ENCODE results near the gene CDC37. TPM values are rescaled to one million over a fixed set of nuclear protein-coding genes. Genes with fewer than 3 reads are reported as not detected.

The CDC37 gene
- polyA plus RNA-seq, 2 of the 4 experiments (the other 2 are of a cell fraction), result 152 to 214 TPM

DNA sequence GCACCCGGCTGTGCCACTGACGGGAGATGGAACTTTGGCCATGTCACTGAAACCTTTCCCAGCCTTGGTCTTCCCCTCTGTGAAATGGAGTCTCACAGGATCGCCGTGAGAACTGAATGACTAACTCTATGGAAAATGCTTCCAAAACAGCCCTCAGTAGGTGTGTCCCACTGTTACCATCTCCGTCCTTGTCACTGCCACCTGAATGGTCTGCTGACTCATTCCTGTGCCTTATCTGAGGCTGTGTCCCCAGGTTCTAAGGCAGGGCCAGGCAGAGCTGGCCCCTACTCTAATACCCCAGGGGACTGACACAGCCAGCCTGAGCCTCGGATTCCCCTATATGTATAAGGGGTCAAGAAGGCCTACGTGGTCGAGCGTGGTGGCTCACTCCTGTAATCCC lies 4.5 kb downstream of the CDC37 start:
- H3K4me3 ChIP-seq, result no peak overlapping the region
- no peak overlapping the region for H3K27ac ChIP-seq
- FAIRE-seq, result no peak
- no peak for DNase-seq (ENCODE audit: low read depth in 1 of 2, low spot score in 1 of 2)
- H3K4me1 ChIP-seq, result peaks cover 18% of the 10 kb centered on the region
- WGBS (ENCODE audit: missing lambda C conversion rate), result 79% methylated on average over 6 of the region's 9 CpGs
- CTCF ChIA-PET, result interaction anchor here (1.4 to 11.6 kb wide), 3 partner anchors 8 to 140 kb away, joined by 5 to 172 read pairs (median 7); no protein-coding TSS in a partner anchor
- ATAC-seq, result no peak
- POLR2A ChIA-PET, result no interaction called here
- no peak for TF ChIP-seq CHD4 (IDR thresholded peaks at IDR 0.05; ENCODE audit: borderline replicate concordance)
- TF ChIP-seq JUNB (IDR thresholded peaks at IDR 0.05), result no peak
- TF ChIP-seq EP300 (IDR thresholded peaks at IDR 0.05), result no peak
- TF ChIP-seq ZFP36 (IDR thresholded peaks at IDR 0.05; ENCODE audit: borderline replicate concordance, partially characterized antibody), result no peak
- TF ChIP-seq HOXA7 (CRISPR knock-in tag; IDR thresholded peaks at IDR 0.05), result no peak
- no peak for TF ChIP-seq EHF (CRISPR knock-in tag; IDR thresholded peaks at IDR 0.05)
- TF ChIP-seq E2F6 (IDR thresholded peaks at IDR 0.05; ENCODE audit: borderline replicate concordance, low read depth), result no peak
- no peak for TF ChIP-seq RFX5 (IDR thresholded peaks at IDR 0.05)
- no peak for TF ChIP-seq RCOR1 (IDR thresholded peaks at IDR 0.05; ENCODE audit: low read depth, low read length)
- no peak for TF ChIP-seq ZSCAN20 (CRISPR knock-in tag; IDR thresholded peaks at IDR 0.05)
- TF ChIP-seq MAFK (IDR thresholded peaks at IDR 0.05; ENCODE audit: partially characterized antibody), result no peak
- no peak for TF ChIP-seq MAX (IDR thresholded peaks at IDR 0.05)
- H3K4me2 ChIP-seq, result no peak overlapping the region
- no peaks in the 10 kb centered on the region for H3K9me3 ChIP-seq

- DNase-seq (ENCODE audit: low read depth in 1 of 2, low spot score in 1 of 2), result no peak
- H3K9me3 ChIP-seq, result no peaks in the 10 kb centered on the region
- FAIRE-seq, result no peak
- H3K4me2 ChIP-seq, result no peak overlapping the region
- CTCF ChIA-PET, result interaction anchor here (0.5 to 0.9 kb wide), 7 partner anchors 9 to 136 kb away, joined by 3 to 4 read pairs (median 3); no protein-coding TSS in a partner anchor
- no peak overlapping the region for H3K4me3 ChIP-seq
- TF ChIP-seq, protein P1, sequence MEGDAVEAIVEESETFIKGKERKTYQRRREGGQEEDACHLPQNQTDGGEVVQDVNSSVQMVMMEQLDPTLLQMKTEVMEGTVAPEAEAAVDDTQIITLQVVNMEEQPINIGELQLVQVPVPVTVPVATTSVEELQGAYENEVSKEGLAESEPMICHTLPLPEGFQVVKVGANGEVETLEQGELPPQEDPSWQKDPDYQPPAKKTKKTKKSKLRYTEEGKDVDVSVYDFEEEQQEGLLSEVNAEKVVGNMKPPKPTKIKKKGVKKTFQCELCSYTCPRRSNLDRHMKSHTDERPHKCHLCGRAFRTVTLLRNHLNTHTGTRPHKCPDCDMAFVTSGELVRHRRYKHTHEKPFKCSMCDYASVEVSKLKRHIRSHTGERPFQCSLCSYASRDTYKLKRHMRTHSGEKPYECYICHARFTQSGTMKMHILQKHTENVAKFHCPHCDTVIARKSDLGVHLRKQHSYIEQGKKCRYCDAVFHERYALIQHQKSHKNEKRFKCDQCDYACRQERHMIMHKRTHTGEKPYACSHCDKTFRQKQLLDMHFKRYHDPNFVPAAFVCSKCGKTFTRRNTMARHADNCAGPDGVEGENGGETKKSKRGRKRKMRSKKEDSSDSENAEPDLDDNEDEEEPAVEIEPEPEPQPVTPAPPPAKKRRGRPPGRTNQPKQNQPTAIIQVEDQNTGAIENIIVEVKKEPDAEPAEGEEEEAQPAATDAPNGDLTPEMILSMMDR (IDR thresholded peaks at IDR 0.05), result no peak
- no peak for TF ChIP-seq RNF2 (IDR thresholded peaks at IDR 0.05; ENCODE audit: borderline replicate concordance, low read depth)
- no peak for TF ChIP-seq SREBF2 (IDR thresholded peaks at IDR 0.05)
- TF ChIP-seq JUN (IDR thresholded peaks at IDR 0.05), result no peak
- no peak for TF ChIP-seq NR3C1 (IDR thresholded peaks at IDR 0.05)
- no peak for TF ChIP-seq HOXA7 (CRISPR knock-in tag; IDR thresholded peaks at IDR 0.05)
- H3K4me1 ChIP-seq, result peaks cover 5% of the 10 kb centered on the region; the same call in 2 of the 3 replicates
- POLR2A ChIA-PET, result no interaction called here
- WGBS (ENCODE audit: missing lambda C conversion rate), result 84% methylated on average over 21 of the region's 24 CpGs
- H3K27ac ChIP-seq, result no peak overlapping the region
- no peak for ATAC-seq
Measured at GRCh38 chr19:10395917-10396316, 7.4 kb downstream of the CDC37 start.

- ChIA-PET POLR2A (no interaction called here), CTCF (interaction anchor here (0.5 to 5.3 kb wide), 10 partner anchors 9 to 137 kb away, joined by 3 to 80 read pairs (median 3); partner anchors contain the start of gene ICAM1)
- DNase-seq (ENCODE audit: low read depth in 1 of 2, low spot score in 1 of 2), result no peak
- Histone ChIP-seq H3K27ac (no peak overlapping the region), H3K4me2 (no peak overlapping the region), H3K9me3 (no peaks in the 10 kb centered on the region), H3K4me1 (no peaks in the 10 kb centered on the region; the same call in 2 of the 3 replicates), H3K4me3 (no peak overlapping the region)
- no peak for FAIRE-seq
- 94% methylated on average over 21 of the region's 26 CpGs for WGBS (ENCODE audit: missing lambda C conversion rate)
- TF ChIP-seq, protein P2, sequence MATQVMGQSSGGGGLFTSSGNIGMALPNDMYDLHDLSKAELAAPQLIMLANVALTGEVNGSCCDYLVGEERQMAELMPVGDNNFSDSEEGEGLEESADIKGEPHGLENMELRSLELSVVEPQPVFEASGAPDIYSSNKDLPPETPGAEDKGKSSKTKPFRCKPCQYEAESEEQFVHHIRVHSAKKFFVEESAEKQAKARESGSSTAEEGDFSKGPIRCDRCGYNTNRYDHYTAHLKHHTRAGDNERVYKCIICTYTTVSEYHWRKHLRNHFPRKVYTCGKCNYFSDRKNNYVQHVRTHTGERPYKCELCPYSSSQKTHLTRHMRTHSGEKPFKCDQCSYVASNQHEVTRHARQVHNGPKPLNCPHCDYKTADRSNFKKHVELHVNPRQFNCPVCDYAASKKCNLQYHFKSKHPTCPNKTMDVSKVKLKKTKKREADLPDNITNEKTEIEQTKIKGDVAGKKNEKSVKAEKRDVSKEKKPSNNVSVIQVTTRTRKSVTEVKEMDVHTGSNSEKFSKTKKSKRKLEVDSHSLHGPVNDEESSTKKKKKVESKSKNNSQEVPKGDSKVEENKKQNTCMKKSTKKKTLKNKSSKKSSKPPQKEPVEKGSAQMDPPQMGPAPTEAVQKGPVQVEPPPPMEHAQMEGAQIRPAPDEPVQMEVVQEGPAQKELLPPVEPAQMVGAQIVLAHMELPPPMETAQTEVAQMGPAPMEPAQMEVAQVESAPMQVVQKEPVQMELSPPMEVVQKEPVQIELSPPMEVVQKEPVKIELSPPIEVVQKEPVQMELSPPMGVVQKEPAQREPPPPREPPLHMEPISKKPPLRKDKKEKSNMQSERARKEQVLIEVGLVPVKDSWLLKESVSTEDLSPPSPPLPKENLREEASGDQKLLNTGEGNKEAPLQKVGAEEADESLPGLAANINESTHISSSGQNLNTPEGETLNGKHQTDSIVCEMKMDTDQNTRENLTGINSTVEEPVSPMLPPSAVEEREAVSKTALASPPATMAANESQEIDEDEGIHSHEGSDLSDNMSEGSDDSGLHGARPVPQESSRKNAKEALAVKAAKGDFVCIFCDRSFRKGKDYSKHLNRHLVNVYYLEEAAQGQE (IDR thresholded peaks at IDR 0.05), result no peak
- TF ChIP-seq SREBF2 (IDR thresholded peaks at IDR 0.05), result no peak
- TF ChIP-seq MAFK (IDR thresholded peaks at IDR 0.05; ENCODE audit: partially characterized antibody), result no peak
- no peak for TF ChIP-seq POLR2A (IDR thresholded peaks at IDR 0.05; ENCODE audit: low read length)
- TF ChIP-seq MAX (IDR thresholded peaks at IDR 0.05), result no peak
- TF ChIP-seq POLR2AphosphoS2 (conservative IDR thresholded peaks at IDR 0.05; ENCODE audit: low read length), result no peak
- TF ChIP-seq ESRRA (IDR thresholded peaks at IDR 0.05; ENCODE audit: borderline replicate concordance, low read length), result no peak
- TF ChIP-seq ZNF302 (CRISPR knock-in tag; IDR thresholded peaks at IDR 0.05), result no peak
- no peak for TF ChIP-seq BHLHE40 (IDR thresholded peaks at IDR 0.05; ENCODE audit: low read depth, low read length)
- no peak for TF ChIP-seq KDM1A (IDR thresholded peaks at IDR 0.05; ENCODE audit: low read depth)
- no peak for ATAC-seq
Measured at GRCh38 chr19:10395436-10395835, 7.9 kb downstream of the CDC37 start.
